ENCODE measurements around the gene HERPUD1. TPM values are rescaled to one million over a fixed set of nuclear protein-coding genes. Genes with fewer than 3 reads are reported as not detected.

Gene HERPUD1
- total and polyA plus RNA-seq, 2 of the 13 experiments (the other 11 are each of a cell fraction or from before 2014, with no cell fraction given) = 96.2 to 323 TPM

GRCh38 chr16:56931892-56932720 lies at the start of gene HERPUD1 (continued):
- 0 out of 2 replicates have a peak, but pooled peaks have one; percentile 73 for TF ChIP-seq ZFP36L2 (CRISPR knock-in tag; IDR thresholded peaks at IDR 0.05)
- TF ChIP-seq ZNF75D (CRISPR knock-in tag; IDR thresholded peaks at IDR 0.05; ENCODE audit: borderline replicate concordance) = peak; percentile 42; the same call in 1 of the 2 replicates
- peak; percentile 61; the same call in 1 of the 2 replicates for TF ChIP-seq ZBTB7B (CRISPR knock-in tag; IDR thresholded peaks at IDR 0.05)
- no peak for TF ChIP-seq MTF1 (CRISPR knock-in tag; IDR thresholded peaks at IDR 0.05)
- TF ChIP-seq ZNF607 (CRISPR knock-in tag; IDR thresholded peaks at IDR 0.05; ENCODE audit: borderline replicate concordance) = no peak
- TF ChIP-seq MYPOP (CRISPR knock-in tag; IDR thresholded peaks at IDR 0.05) = peak; percentile 87
- TF ChIP-seq MLXIP (CRISPR knock-in tag; IDR thresholded peaks at IDR 0.05; ENCODE audit: borderline replicate concordance) = no peak
- peak; percentile 65; the same call in 1 of the 2 replicates for TF ChIP-seq ATF7-NPFF (CRISPR knock-in tag; IDR thresholded peaks at IDR 0.05; ENCODE audit: low read depth)
- no peak for TF ChIP-seq U2AF1 (optimal IDR thresholded peaks at IDR 0.05; ENCODE audit: low read depth, low read length)
- no peak; the same call in 1 of the 2 replicates for TF ChIP-seq ZBED4 (CRISPR knock-in tag; IDR thresholded peaks at IDR 0.05; ENCODE audit: borderline replicate concordance)
- peak; percentile 98 for TF ChIP-seq DRAP1 (CRISPR knock-in tag; IDR thresholded peaks at IDR 0.05)
- TF ChIP-seq MTF2 (CRISPR knock-in tag; IDR thresholded peaks at IDR 0.05; ENCODE audit: borderline replicate concordance) = 0 out of 2 replicates have a peak, but pooled peaks have one; percentile 58
- no peak for TF ChIP-seq ZBTB1 (CRISPR knock-in tag; IDR thresholded peaks at IDR 0.05; ENCODE audit: borderline replicate concordance)
- peak; percentile 34 for TF ChIP-seq CTCF (CRISPR knock-in tag; IDR thresholded peaks at IDR 0.05)
- TF ChIP-seq ZBTB8A (CRISPR knock-in tag; IDR thresholded peaks at IDR 0.05; ENCODE audit: borderline replicate concordance, low read depth) = peak; percentile 26; the same call in 1 of the 2 replicates
- TF ChIP-seq JARID2 (CRISPR knock-in tag; IDR thresholded peaks at IDR 0.05; ENCODE audit: insufficient replicate concordance) = peak; percentile 93
- peak; percentile 94 for TF ChIP-seq KAT8 (CRISPR knock-in tag; IDR thresholded peaks at IDR 0.05)
